GM23338 (cell line): ENCODE measurements around the gene EVX1.

Experiments used
- CREB1 ChIP-seq: fragments of 250-450 bp; sonication (Bioruptor Pico); IDR thresholded peaks from 2 replicates; pipeline ENCODE4 v1.5.0; 2020; ENCODE audit warnings: low read depth, mild to moderate bottlenecking, moderate library complexity
- CTCF ChIP-seq, 2 experiments: fragments of 200-600 bp in 1 of 2; sonication (generic) in 1 of 2; conservative IDR thresholded peaks; 2 replicates each; pipeline versions ENCODE4 v1.5.1 to v1.6.1; 2016 to 2017; ENCODE audit warnings: antibody characterized with exemption in 2 of 2, low read depth in 2 of 2, mild to moderate bottlenecking in 2 of 2, moderate library complexity in 1 of 2
- EZH2 ChIP-seq: fragments of 200-600 bp; sonication (generic); IDR thresholded peaks from one replicate; pipeline ENCODE4 v1.8.0; 2017; ENCODE audit warnings: antibody characterized with exemption, mild to moderate bottlenecking, low read depth; ENCODE audit not compliant: unreplicated experiment
- EZH2phosphoT487 ChIP-seq: fragments of 200-600 bp; sonication (generic); IDR thresholded peaks from one replicate; pipeline ENCODE4 v1.8.1; 2018; ENCODE audit warnings: antibody characterized with exemption; ENCODE audit not compliant: unreplicated experiment
- JUNB ChIP-seq: IDR thresholded peaks from one replicate; pipeline ENCODE4 v1.6.1; 2016; ENCODE audit warnings: antibody characterized with exemption; ENCODE audit not compliant: unreplicated experiment
- NANOG ChIP-seq: IDR thresholded peaks from 2 replicates; pipeline ENCODE4 v1.6.1; 2016; ENCODE audit warnings: antibody characterized with exemption, borderline replicate concordance
- POLR2AphosphoS5 ChIP-seq: IDR thresholded peaks from 2 replicates; pipeline ENCODE4 v1.6.1; 2016; ENCODE audit warnings: antibody characterized with exemption, low read depth
- REST ChIP-seq: IDR thresholded peaks from one replicate; pipeline ENCODE4 v1.6.1; 2018; ENCODE audit warnings: antibody characterized with exemption; ENCODE audit not compliant: unreplicated experiment
- STAT1 ChIP-seq: IDR thresholded peaks from one replicate; pipeline ENCODE4 v1.6.1; 2016; ENCODE audit warnings: antibody characterized with exemption; ENCODE audit not compliant: unreplicated experiment

DNA sequence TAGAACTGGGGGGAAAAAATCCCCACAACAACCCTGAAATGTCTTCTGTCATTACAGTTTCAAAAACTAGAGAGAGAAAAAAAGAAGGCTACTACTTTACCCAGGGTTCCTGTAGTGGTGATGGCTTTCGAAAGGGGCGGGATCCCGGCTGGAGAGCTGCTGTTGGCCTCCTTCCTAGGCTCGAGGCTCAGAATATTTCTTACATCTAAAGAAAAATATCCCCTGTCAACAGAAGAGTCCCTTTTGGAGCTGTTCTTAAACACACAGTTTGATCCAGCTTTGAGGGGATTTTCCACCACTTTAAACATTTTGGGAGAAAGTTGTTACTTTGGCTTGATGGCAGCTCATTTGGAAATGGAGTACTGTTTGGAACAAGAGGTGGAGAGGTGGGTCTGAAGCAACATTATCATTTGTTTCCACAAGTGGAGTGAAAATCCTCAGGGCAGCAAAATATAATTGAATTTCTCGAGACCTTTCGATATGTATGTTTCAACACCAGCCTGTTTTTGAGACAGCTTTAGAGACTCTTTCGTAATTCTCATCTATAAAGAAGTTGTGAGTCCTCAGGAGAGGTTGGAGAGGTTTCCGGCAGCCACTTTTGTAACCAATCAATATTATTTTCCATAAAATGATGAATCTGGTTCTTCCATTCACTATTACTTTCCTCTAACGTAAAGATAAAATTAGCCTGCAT, 47.8 kb upstream of the EVX1 start:
- TF ChIP-seq CREB1 (CRISPR knock-in tag) (no peak), CTCF (conservative IDR thresholded peaks at IDR 0.05; ENCODE audit: low read depth in 2 of 2) (no peak), EZH2phosphoT487 (no peak), EZH2 (no peak), JUNB (no peak), REST (no peak), POLR2AphosphoS5 (no peak), NANOG (no peak), STAT1 (no peak)
